ENCODE results near the gene LCN10.

DNA sequence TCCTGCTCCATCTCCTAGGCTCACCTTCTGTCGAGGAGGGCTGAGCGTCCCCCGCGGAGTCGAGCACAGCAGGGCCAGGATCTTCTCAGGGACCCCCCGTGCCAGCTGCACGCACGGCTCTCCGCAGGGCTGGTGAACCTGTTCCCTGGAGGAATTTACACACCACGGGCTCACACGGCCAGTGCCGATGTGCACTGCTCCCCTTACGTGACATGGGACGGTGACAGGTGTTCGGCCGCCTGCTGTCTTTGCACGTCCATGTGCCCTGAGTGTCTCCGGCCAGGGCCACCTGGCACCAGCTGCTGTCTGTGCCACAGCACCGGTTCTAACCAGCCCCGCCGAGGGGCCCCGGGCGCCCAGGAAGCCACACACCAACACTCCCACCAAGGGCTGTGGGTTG lies 46.8 kb downstream of the LCN10 start:
- TF ChIP-seq, protein P1, sequence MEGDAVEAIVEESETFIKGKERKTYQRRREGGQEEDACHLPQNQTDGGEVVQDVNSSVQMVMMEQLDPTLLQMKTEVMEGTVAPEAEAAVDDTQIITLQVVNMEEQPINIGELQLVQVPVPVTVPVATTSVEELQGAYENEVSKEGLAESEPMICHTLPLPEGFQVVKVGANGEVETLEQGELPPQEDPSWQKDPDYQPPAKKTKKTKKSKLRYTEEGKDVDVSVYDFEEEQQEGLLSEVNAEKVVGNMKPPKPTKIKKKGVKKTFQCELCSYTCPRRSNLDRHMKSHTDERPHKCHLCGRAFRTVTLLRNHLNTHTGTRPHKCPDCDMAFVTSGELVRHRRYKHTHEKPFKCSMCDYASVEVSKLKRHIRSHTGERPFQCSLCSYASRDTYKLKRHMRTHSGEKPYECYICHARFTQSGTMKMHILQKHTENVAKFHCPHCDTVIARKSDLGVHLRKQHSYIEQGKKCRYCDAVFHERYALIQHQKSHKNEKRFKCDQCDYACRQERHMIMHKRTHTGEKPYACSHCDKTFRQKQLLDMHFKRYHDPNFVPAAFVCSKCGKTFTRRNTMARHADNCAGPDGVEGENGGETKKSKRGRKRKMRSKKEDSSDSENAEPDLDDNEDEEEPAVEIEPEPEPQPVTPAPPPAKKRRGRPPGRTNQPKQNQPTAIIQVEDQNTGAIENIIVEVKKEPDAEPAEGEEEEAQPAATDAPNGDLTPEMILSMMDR (IDR thresholded peaks at IDR 0.05) = no peak
- TF ChIP-seq POLR2A (IDR thresholded peaks at IDR 0.05) (no peak), POLR2AphosphoS5 (IDR thresholded peaks at IDR 0.05) (no peak), EP300 (IDR thresholded peaks at IDR 0.05; ENCODE audit: low read depth) (no peak)

All from transverse colon (tissue), 4 donors.